ENCODE data around the gene MGA. TPM values are rescaled to one million over a fixed set of nuclear protein-coding genes. Genes with fewer than 3 reads are reported as not detected.

The MGA gene
- total and polyA plus RNA-seq, 9 donors: 11.0 to 57.8 (median 20.4) TPM

- Histone ChIP-seq H3K27ac (ENCODE audit: low read length) (no peak overlapping the region), H3K4me1 (ENCODE audit: control insufficient read depth, insufficient read depth, low read length) (peaks cover 6% of the 10 kb centered on the region), H3K4me3 (ENCODE audit: low read length) (no peak overlapping the region), H3K9me3 (replicated peaks; ENCODE audit: control insufficient read depth, low read depth, low read length) (no peaks in the 10 kb centered on the region), H3K27me3 (ENCODE audit: control insufficient read depth, insufficient read depth, low read length) (no peaks in the 10 kb centered on the region), H3K36me3 (ENCODE audit: control insufficient read depth, insufficient read depth, low read length) (peaks cover 12% of the 10 kb centered on the region)
- DNase-seq: no peak
- no CpG with 5 or more reads among the region's 3 CpGs for WGBS (ENCODE audit: insufficient coverage)
Measured at GRCh38 chr15:41801850-41802455, 141.7 kb downstream of the MGA start.

DNA sequence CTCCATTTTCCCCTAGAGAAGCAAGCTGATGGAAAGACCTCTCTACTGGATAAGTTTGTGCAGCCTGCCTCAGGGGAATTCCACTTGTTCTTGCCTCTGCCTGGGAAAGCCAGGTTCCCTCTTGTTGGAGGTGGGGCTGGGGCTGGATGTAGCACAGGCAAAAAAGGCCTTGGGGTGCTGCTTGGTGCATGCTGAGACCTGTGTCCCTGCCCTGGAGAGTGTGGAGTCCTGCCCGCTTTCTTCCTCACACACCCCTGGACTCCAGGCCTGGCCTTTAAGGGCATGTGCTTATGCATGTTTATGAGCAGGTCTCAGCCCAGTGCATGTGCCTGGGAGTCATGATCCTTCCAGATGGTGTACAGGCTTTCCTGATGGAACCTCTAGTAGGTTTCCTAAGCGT, 144.2 kb downstream of the MGA start:
- WGBS (ENCODE audit: insufficient coverage): 100% methylated on average over 1 of the region's 2 CpGs
- peaks cover 6% of the 10 kb centered on the region for H3K4me1 ChIP-seq (ENCODE audit: control insufficient read depth, insufficient read depth, low read length)
- H3K27ac ChIP-seq (ENCODE audit: low read length): no peak overlapping the region
- no peak for DNase-seq
- H3K36me3 ChIP-seq (ENCODE audit: control insufficient read depth, insufficient read depth, low read length): peaks cover 17% of the 10 kb centered on the region
- H3K9me3 ChIP-seq (replicated peaks; ENCODE audit: control insufficient read depth, low read depth, low read length): no peaks in the 10 kb centered on the region
- no peak overlapping the region for H3K4me3 ChIP-seq (ENCODE audit: low read length)
- no peaks in the 10 kb centered on the region for H3K27me3 ChIP-seq (ENCODE audit: control insufficient read depth, insufficient read depth, low read length)

DNA sequence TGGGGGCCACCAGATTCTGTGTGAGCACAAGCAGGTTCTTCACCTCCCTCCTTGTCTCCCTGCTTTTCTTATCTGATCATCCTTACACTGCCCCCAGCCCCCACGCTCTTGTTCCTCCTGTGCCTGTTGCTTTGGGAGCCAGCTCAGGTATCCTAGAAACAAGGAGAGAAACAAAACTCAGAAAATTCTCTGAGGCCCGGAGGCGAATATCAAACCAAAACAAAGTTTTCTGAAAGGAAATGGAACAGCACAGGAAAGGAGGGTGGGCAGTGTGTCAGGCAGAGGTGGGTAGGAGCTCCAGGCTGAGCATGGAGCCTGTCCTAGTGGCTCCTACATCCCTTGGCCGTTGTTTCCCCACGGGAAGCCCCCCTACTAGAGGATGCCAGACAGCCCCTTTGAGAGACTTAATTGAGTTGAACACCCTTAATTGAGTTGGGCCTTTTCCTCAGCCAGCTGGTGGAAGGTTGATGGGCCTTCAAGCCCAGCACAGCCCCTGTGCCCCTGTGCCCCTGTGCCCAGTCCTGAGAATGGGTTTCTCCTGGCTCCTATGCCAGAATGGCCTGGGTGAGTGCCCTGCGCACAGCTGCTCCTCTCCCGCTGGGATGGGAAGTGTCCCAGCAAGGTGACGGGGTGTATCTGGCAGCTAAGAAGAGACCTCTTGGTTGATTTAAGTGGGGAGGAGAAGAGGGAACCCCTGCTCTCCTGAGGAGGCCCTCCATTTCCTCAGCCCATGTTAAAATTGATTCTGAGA, 144.9 kb downstream of the MGA start:
- H3K9me3 ChIP-seq (replicated peaks; ENCODE audit: control insufficient read depth, low read depth, low read length): no peaks in the 10 kb centered on the region
- peaks cover 6% of the 10 kb centered on the region for H3K4me1 ChIP-seq (ENCODE audit: control insufficient read depth, insufficient read depth, low read length)
- H3K4me3 ChIP-seq (ENCODE audit: low read length): no peak overlapping the region
- H3K36me3 ChIP-seq (ENCODE audit: control insufficient read depth, insufficient read depth, low read length): peaks cover 14% of the 10 kb centered on the region
- 29% methylated on average over 4 of the region's 8 CpGs for WGBS (ENCODE audit: insufficient coverage)
- H3K27ac ChIP-seq (ENCODE audit: low read length): no peak overlapping the region
- DNase-seq: peak; percentile 53
- no peaks in the 10 kb centered on the region for H3K27me3 ChIP-seq (ENCODE audit: control insufficient read depth, insufficient read depth, low read length)

GRCh38 chr15:41805711-41806110, 145.5 kb downstream of the MGA start:
- H3K4me3 ChIP-seq (ENCODE audit: low read length): no peak overlapping the region

DNA sequence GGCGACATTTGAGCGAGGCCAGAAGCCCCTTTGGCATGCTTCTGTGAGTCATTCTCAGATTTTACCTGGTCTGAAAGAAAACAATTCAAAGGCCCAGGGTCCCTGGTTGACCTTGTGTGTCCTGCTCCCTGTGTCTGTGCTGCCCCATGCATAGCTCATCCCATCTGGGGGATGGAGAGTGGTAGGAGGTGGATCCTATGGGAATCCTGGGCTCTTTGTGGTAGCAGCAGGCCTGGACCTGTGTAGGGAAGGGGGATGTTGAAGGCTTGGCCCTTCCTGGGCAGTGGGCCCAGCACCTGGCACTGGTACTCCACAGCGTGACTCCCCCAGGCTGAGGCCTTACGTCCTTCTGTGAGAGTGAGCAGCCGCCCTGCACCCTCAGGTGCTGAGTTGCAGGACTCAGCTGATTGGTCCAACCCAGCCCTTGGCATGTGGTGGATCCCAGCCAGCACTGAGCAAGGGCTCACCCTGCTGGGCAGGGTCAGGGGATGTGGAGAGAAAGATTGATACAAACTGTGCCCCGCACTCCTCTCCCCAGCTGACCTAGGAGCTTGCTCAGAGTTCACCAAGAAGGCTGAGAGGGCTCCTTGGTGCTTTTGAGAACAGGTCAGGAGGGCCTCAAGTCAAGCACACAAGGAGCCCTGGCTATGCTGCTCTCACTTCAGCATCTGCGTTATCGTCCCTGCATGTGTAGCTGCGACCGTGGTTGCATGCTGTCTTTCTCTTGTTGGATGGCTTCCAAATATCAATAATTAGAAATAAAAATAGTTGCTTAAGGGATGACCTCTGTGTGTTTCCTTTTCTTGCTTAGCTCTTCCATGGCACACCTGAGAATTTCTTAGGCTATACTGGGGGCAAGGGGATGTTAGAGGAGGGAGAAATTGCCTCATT, 146.3 kb downstream of the MGA start:
- Histone ChIP-seq H3K36me3 (ENCODE audit: control insufficient read depth, insufficient read depth, low read length) (peaks cover 8% of the 10 kb centered on the region), H3K27me3 (ENCODE audit: control insufficient read depth, insufficient read depth, low read length) (no peaks in the 10 kb centered on the region), H3K9me3 (replicated peaks; ENCODE audit: control insufficient read depth, low read depth, low read length) (no peaks in the 10 kb centered on the region), H3K27ac (ENCODE audit: low read length) (no peak overlapping the region), H3K4me3 (ENCODE audit: low read length) (no peak overlapping the region), H3K4me1 (ENCODE audit: control insufficient read depth, insufficient read depth, low read length) (peaks cover 9% of the 10 kb centered on the region)
- 96% methylated on average over 2 of the region's 10 CpGs for WGBS (ENCODE audit: insufficient coverage)
- no peak for DNase-seq

More at GRCh38 chr15:41805711-41806110, 145.5 kb downstream of the MGA start:
- no peaks in the 10 kb centered on the region for H3K9me3 ChIP-seq (replicated peaks; ENCODE audit: control insufficient read depth, low read depth, low read length)
- 80% methylated on average over 1 of the region's 3 CpGs for WGBS (ENCODE audit: insufficient coverage)
- H3K27ac ChIP-seq (ENCODE audit: low read length): no peak overlapping the region
- H3K36me3 ChIP-seq (ENCODE audit: control insufficient read depth, insufficient read depth, low read length): peaks cover 9% of the 10 kb centered on the region
- peaks cover 6% of the 10 kb centered on the region for H3K4me1 ChIP-seq (ENCODE audit: control insufficient read depth, insufficient read depth, low read length)
- no peak for DNase-seq
- H3K27me3 ChIP-seq (ENCODE audit: control insufficient read depth, insufficient read depth, low read length): no peaks in the 10 kb centered on the region

DNA sequence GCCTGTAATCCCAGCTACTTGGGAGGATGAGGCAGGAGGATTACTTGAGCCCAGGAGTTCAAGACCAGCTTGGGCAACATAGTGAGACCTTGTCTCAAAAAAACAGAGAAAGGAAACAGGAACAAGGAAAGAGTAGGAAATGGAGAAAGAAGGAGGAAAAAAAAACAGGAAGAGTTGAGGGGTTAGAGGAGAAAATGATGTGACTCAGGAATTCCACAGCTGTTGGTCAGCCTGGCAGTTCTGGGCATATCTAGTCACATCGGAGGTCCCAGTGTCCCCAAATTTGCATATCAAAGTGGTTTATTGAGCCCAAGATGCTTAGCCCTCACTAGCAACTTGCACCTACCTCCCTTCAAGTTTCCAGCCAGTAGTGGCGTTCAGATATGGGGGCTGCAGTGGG, 148.9 kb downstream of the MGA start:
- H3K4me1 ChIP-seq (ENCODE audit: control insufficient read depth, insufficient read depth, low read length): peaks cover 9% of the 10 kb centered on the region
- H3K36me3 ChIP-seq (ENCODE audit: control insufficient read depth, insufficient read depth, low read length): peaks cover 29% of the 10 kb centered on the region
- DNase-seq: no peak
- no peak overlapping the region for H3K4me3 ChIP-seq (ENCODE audit: low read length)
- H3K27me3 ChIP-seq (ENCODE audit: control insufficient read depth, insufficient read depth, low read length): no peaks in the 10 kb centered on the region
- WGBS (ENCODE audit: insufficient coverage): no CpG with 5 or more reads among the region's 2 CpGs
- no peaks in the 10 kb centered on the region for H3K9me3 ChIP-seq (replicated peaks; ENCODE audit: control insufficient read depth, low read depth, low read length)
- H3K27ac ChIP-seq (ENCODE audit: low read length): no peak overlapping the region

GRCh38 chr15:41809526-41810220, 149.5 kb downstream of the MGA start:
- WGBS (ENCODE audit: insufficient coverage): 64% methylated on average over 8 of the region's 12 CpGs
- Histone ChIP-seq H3K4me1 (ENCODE audit: control insufficient read depth, insufficient read depth, low read length) (peaks cover 8% of the 10 kb centered on the region), H3K9me3 (replicated peaks; ENCODE audit: control insufficient read depth, low read depth, low read length) (no peaks in the 10 kb centered on the region), H3K27ac (ENCODE audit: low read length) (no peak overlapping the region), H3K27me3 (ENCODE audit: control insufficient read depth, insufficient read depth, low read length) (no peaks in the 10 kb centered on the region), H3K4me3 (ENCODE audit: low read length) (no peak overlapping the region), H3K36me3 (ENCODE audit: control insufficient read depth, insufficient read depth, low read length) (peaks cover 33% of the 10 kb centered on the region)
- DNase-seq: no peak

DNA sequence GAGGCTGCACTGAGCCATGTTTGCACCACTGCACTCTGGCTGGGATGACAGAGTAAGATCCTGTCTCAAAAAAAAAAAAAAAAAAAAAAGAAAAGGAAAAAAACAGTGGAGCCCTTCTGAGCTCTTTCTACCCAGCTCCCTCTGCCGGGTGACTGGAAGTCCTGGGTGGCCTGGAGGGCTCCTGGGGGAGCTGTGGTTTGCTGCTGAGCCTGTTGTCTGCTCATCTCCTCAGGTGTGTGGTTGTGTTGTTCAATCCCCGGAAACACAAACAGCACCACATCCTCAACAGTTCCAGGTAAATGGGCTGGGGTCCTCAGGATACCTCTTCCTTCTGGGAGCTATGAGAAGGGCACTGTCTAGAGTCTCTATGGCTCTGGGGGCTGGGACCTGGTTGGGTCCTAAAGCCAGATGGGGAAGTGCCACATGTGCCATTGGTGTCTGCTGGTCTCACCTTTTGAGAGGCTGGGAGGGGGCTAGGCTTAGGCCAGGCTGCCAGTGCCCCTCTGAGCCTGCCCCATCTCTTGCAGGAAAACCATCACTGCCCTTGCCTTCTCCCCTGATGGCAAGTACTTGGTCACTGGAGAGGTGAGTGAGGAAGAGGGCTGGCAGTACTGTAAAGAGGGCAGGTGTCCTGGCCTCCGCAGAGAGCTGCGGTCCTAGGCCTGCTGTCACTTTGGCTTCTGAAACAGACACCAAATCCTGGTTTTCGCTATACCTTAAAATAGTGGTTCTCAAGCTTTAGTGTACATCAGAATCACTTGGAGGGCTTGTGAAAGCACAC, 150.6 kb downstream of the MGA start:
- H3K9me3 ChIP-seq (replicated peaks; ENCODE audit: control insufficient read depth, low read depth, low read length): no peaks in the 10 kb centered on the region
- 78% methylated on average over 3 of the region's 5 CpGs for WGBS (ENCODE audit: insufficient coverage)
- no peak overlapping the region for H3K4me3 ChIP-seq (ENCODE audit: low read length)
- H3K27me3 ChIP-seq (ENCODE audit: control insufficient read depth, insufficient read depth, low read length): no peaks in the 10 kb centered on the region
- peaks cover 43% of the 10 kb centered on the region for H3K36me3 ChIP-seq (ENCODE audit: control insufficient read depth, insufficient read depth, low read length)
- DNase-seq: no peak
- peaks cover 3% of the 10 kb centered on the region for H3K4me1 ChIP-seq (ENCODE audit: control insufficient read depth, insufficient read depth, low read length)
- H3K27ac ChIP-seq (ENCODE audit: low read length): no peak overlapping the region

- H3K9me3 ChIP-seq (replicated peaks; ENCODE audit: control insufficient read depth, low read depth, low read length): no peaks in the 10 kb centered on the region
- H3K4me3 ChIP-seq (ENCODE audit: low read length): no peak overlapping the region
- DNase-seq: peak; percentile 90
- no peaks in the 10 kb centered on the region for H3K27me3 ChIP-seq (ENCODE audit: control insufficient read depth, insufficient read depth, low read length)
- H3K27ac ChIP-seq (ENCODE audit: low read length): no peak overlapping the region
- H3K4me1 ChIP-seq (ENCODE audit: control insufficient read depth, insufficient read depth, low read length): peaks cover 3% of the 10 kb centered on the region
- WGBS (ENCODE audit: insufficient coverage): 60% methylated on average over 11 of the region's 18 CpGs
- peaks cover 47% of the 10 kb centered on the region for H3K36me3 ChIP-seq (ENCODE audit: control insufficient read depth, insufficient read depth, low read length)
Measured at GRCh38 chr15:41811432-41812195, 151.4 kb downstream of the MGA start.
